GM12878 (cell line): ENCODE measurements around the gene REXO1. TPM values are rescaled to one million over a fixed set of nuclear protein-coding genes. Genes with fewer than 3 reads are reported as not detected.

Experiments used
- ATAC-seq: fragments of 200-7000 bp; cut with Tn5 transposase; 3 replicates; pipeline ENCODE4 v1.9.1; 2020; ENCODE audit warnings: mild to moderate bottlenecking, moderate library complexity
- BruUV-seq: library from RNA; stranded (reverse); fragments of 400-500 nt; replicated peaks from 2 replicates; lab custom pipeline; 2021; lab: Mats Ljungman, UMichigan
- CTCF ChIA-PET: fragments of 300-600 bp; sonication (Branson Sonifier 250); formaldehyde crosslinking; extraction: SDS; loops from one replicate; lab custom pipeline; 2021; ENCODE audit warnings: inconsistent platforms; lab: Yijun Ruan, JAX
- POLR2A ChIA-PET: fragments of 350-600 bp; formaldehyde crosslinking; extraction: SDS; loops from one replicate; lab custom pipeline; 2021; ENCODE audit warnings: inconsistent platforms; lab: Charles Lee
- RAD21 ChIA-PET: fragments of 300-600 bp; sonication (Branson Sonifier 250); formaldehyde crosslinking; loops from one replicate; lab custom pipeline; 2023; ENCODE audit warnings: antibody characterized with exemption; ENCODE audit not compliant: unreplicated experiment; lab: Charles Lee
- SMC1A ChIA-PET: fragments of 300-600 bp; sonication (Branson Sonifier 250); formaldehyde crosslinking; loops from one replicate; lab custom pipeline; 2023; ENCODE audit not compliant: unreplicated experiment, uncharacterized antibody; lab: Charles Lee
- DNase-seq: peaks from one replicate; pipeline ENCODE4 v3.0.0-alpha.2; 2011; ENCODE audit warnings: low read depth, low spot score
- FAIRE-seq: peaks from 3 replicates; lab custom pipeline; 2011; peaks lifted over from hg19 to GRCh38; lab: Jason Lieb, UNC
- H2AFZ ChIP-seq: 2 replicates; pipeline ENCODE4 v1.6.0; 2011; ENCODE audit warnings: low read depth, low read length, control low read depth; ENCODE audit not compliant: control insufficient read depth
- H3K27ac ChIP-seq: 2 replicates; pipeline ENCODE4 v1.5.1; 2011; ENCODE audit warnings: control low read depth; ENCODE audit not compliant: control insufficient read depth, insufficient read depth
- H3K27me3 ChIP-seq, 2 experiments: replicated peaks in 1 of 2; 2 replicates each; pipeline versions ENCODE4 v1.6.0 to v1.6.1; 2011; ENCODE audit warnings: low read length in 1 of 2; ENCODE audit not compliant: control insufficient read depth in 2 of 2, insufficient read depth in 2 of 2
- H3K36me3 ChIP-seq, 2 experiments: 2 replicates each; pipeline ENCODE4 v1.5.1; 2011; ENCODE audit warnings: low read length in 1 of 2; ENCODE audit not compliant: control insufficient read depth in 2 of 2, insufficient read depth in 2 of 2
- H3K4me1 ChIP-seq: 2 replicates; pipeline ENCODE4 v1.6.1; 2011; ENCODE audit warnings: mild to moderate bottlenecking, low read length, moderate library complexity, mixed read lengths; ENCODE audit not compliant: control insufficient read depth, insufficient read depth
- H3K4me2 ChIP-seq: 2 replicates; pipeline ENCODE4 v1.6.0; 2011; ENCODE audit warnings: control low read depth; ENCODE audit not compliant: control insufficient read depth, insufficient read depth
- H3K4me3 ChIP-seq: fragments of 200-600 bp; sonication (generic); 2 replicates; pipeline ENCODE4 v1.5.1; 2016
- H3K79me2 ChIP-seq: 2 replicates; pipeline ENCODE4 v1.6.0; 2011; ENCODE audit warnings: low read length; ENCODE audit not compliant: control insufficient read depth, insufficient read depth
- H3K9ac ChIP-seq: 2 replicates; pipeline ENCODE4 v1.8.0; 2011; ENCODE audit warnings: low read length, control low read depth, mixed read lengths; ENCODE audit not compliant: control insufficient read depth, insufficient read depth
- H3K9me3 ChIP-seq: replicated peaks from 3 replicates; pipeline ENCODE4 v1.5.1; 2011; ENCODE audit warnings: mild to moderate bottlenecking, low read length; ENCODE audit not compliant: control insufficient read depth, insufficient read depth
- H4K20me1 ChIP-seq: 2 replicates; pipeline ENCODE4 v1.6.0; 2011; ENCODE audit not compliant: control insufficient read depth, insufficient read depth
- ATF2 ChIP-seq: IDR thresholded peaks from 2 replicates; pipeline ENCODE4 v1.6.1; 2012; ENCODE audit warnings: low read length, inconsistent platforms
- BCL11A ChIP-seq: IDR thresholded peaks from 2 replicates; pipeline ENCODE4 v1.6.1; 2011; ENCODE audit warnings: low read depth, low read length
- KLF5 ChIP-seq: fragments of 450-650 bp; IDR thresholded peaks from 2 replicates; pipeline ENCODE4 v1.6.1; 2014; ENCODE audit warnings: mild to moderate bottlenecking; ENCODE audit not compliant: partially characterized antibody
- LARP7 ChIP-seq: fragments of 450-650 bp; IDR thresholded peaks from 2 replicates; pipeline ENCODE4 v1.6.1; 2017; ENCODE audit warnings: mild to moderate bottlenecking
- NFXL1 ChIP-seq: fragments of 450-650 bp; IDR thresholded peaks from 2 replicates; pipeline ENCODE4 v1.6.1; 2017; ENCODE audit warnings: antibody characterized with exemption, mild to moderate bottlenecking, borderline replicate concordance
- POLR2AphosphoS5 ChIP-seq: IDR thresholded peaks from 2 replicates; pipeline ENCODE4 v1.6.1; 2011; ENCODE audit warnings: mild to moderate bottlenecking, low read length, inconsistent platforms
- RAD21 ChIP-seq: IDR thresholded peaks from 2 replicates; pipeline ENCODE4 v1.6.1; 2011; ENCODE audit warnings: mild to moderate bottlenecking, low read depth, low read length, moderate library complexity; ENCODE audit not compliant: insufficient read depth
- RAD51 ChIP-seq: fragments of 450-650 bp; IDR thresholded peaks from 2 replicates; pipeline ENCODE4 v1.6.1; 2016; ENCODE audit warnings: moderate library complexity, mild to moderate bottlenecking, inconsistent platforms
- ZNF384 ChIP-seq: IDR thresholded peaks from 2 replicates; pipeline ENCODE4 v1.6.1; 2012; ENCODE audit warnings: low read depth, mild to moderate bottlenecking, low read length, improper control_type of control experiment, borderline replicate concordance
- WGBS: methylation state at CpG from one replicate; pipeline ENCODE4 v1.1.6; 2016; ENCODE audit warnings: low lambda C conversion rate; ENCODE audit not compliant: insufficient replicate concordance, insufficient coverage; ENCODE audit errors: missing lambda C conversion rate; 5-methylcytosine and 5-hydroxymethylcytosine counted together
- in situ Hi-C: fragments of 300-500 bp; cut with MboI; formaldehyde crosslinking; loops from 9 replicates; pipeline ENCODE4 v1.14.3; 2018; ENCODE audit warnings: mixed read lengths
- intact Hi-C: fragments of 100-400 bp; cut with micrococcal nuclease; formaldehyde crosslinking; loops from one replicate; pipeline ENCODE4 v1.14.2; 2022; ENCODE audit not compliant: unreplicated experiment
- polyA plus RNA-seq, 11 experiments: library from polyadenylated mRNA; depleted of rRNA in 4 of 11; unstranded in 6 of 11; stranded (reverse) in 5 of 11; fragments of >200 nt; fragmentation: Nextera tagmentation in 4 of 11; fragmentation: Illumina TruSeq in 1 of 11; extraction: Ambion mirVana in 4 of 11; extraction: Trizol in 1 of 11; gene quantifications; 1 replicate in 1 of 11; 2 replicates in 10 of 11; pipeline versions ENCODE4 v1.2.1 to v1.2.3, GENCODE V29; 2011 to 2016; ENCODE audit warnings: inconsistent platforms in 2 of 11, missing spikeins in 2 of 11, low read depth in 1 of 11
- total RNA-seq, 4 experiments: library from RNA; depleted of rRNA in 3 of 4; stranded (reverse); fragments of >200 nt in 3 of 4; fragmentation: Illumina TruSeq in 1 of 4; extraction: Trizol in 1 of 4; gene quantifications; 2 replicates each; pipeline versions ENCODE4 v1.2.1 to v1.2.3, GENCODE V29; 2013 to 2021
- TF ChIP-seq, protein P1 (sequence below): fragments of 450-650 bp; formaldehyde crosslinking; IDR thresholded peaks from 2 replicates; pipeline ENCODE4 v1.4.0; 2022; ENCODE audit warnings: mild to moderate bottlenecking, moderate library complexity
- TF ChIP-seq, protein P2 (sequence below): fragments of 450-650 bp; IDR thresholded peaks from 2 replicates; pipeline ENCODE4 v1.6.1; 2016; ENCODE audit warnings: mild to moderate bottlenecking

Gene REXO1
- total and polyA plus RNA-seq, 10 of the 15 experiments (the other 5 are each of a cell fraction or from before 2014, with no cell fraction given), result 0.03 to 45.2 (median 8.4) TPM

- in situ Hi-C loops (no loop called here), intact Hi-C loops (no loop called here)
- H3K4me3 ChIP-seq, result no peak overlapping the region
- H3K27ac ChIP-seq, result no peak overlapping the region
- ATAC-seq (no peak), DNase-seq (no peak), FAIRE-seq (no peak)
- H3K9ac ChIP-seq, result no peak overlapping the region
- BruUV-seq, result no TSS peak
- RAD21 ChIA-PET, result interaction anchor here (1.4 kb wide), 1 partner anchor 262 kb away, joined by 3 read pairs; no protein-coding TSS in a partner anchor
- H4K20me1 ChIP-seq, result no peaks in the 10 kb centered on the region
- H3K27me3 ChIP-seq, result no peaks in the 10 kb centered on the region
- no peaks in the 10 kb centered on the region for H3K36me3 ChIP-seq
- CTCF ChIA-PET, result no interaction called here
- H3K4me1 ChIP-seq, result no peaks in the 10 kb centered on the region
- TF ChIP-seq RAD51, result no peak
- TF ChIP-seq KLF5, result no peak
- no peak for TF ChIP-seq POLR2AphosphoS5
- TF ChIP-seq ZNF384, result no peak
- no peak for TF ChIP-seq NFXL1
- TF ChIP-seq, protein P1, sequence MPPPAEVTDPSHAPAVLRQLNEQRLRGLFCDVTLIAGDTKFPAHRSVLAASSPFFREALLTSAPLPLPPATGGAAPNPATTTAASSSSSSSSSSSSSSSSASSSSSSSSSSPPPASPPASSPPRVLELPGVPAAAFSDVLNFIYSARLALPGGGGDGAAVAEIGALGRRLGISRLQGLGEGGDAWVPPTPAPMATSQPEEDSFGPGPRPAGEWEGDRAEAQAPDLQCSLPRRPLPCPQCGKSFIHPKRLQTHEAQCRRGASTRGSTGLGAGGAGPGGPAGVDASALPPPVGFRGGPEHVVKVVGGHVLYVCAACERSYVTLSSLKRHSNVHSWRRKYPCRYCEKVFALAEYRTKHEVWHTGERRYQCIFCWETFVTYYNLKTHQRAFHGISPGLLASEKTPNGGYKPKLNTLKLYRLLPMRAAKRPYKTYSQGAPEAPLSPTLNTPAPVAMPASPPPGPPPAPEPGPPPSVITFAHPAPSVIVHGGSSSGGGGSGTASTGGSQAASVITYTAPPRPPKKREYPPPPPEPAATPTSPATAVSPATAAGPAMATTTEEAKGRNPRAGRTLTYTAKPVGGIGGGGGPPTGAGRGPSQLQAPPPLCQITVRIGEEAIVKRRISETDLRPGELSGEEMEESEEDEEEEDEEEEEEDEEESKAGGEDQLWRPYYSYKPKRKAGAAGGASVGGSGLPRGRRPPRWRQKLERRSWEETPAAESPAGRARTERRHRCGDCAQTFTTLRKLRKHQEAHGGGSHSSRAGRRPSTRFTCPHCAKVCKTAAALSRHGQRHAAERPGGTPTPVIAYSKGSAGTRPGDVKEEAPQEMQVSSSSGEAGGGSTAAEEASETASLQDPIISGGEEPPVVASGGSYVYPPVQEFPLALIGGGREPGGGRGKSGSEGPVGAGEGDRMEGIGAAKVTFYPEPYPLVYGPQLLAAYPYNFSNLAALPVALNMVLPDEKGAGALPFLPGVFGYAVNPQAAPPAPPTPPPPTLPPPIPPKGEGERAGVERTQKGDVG (CRISPR knock-in tag), result no peak
- no peak for TF ChIP-seq BCL11A
- no peak for TF ChIP-seq LARP7
- TF ChIP-seq, protein P2, sequence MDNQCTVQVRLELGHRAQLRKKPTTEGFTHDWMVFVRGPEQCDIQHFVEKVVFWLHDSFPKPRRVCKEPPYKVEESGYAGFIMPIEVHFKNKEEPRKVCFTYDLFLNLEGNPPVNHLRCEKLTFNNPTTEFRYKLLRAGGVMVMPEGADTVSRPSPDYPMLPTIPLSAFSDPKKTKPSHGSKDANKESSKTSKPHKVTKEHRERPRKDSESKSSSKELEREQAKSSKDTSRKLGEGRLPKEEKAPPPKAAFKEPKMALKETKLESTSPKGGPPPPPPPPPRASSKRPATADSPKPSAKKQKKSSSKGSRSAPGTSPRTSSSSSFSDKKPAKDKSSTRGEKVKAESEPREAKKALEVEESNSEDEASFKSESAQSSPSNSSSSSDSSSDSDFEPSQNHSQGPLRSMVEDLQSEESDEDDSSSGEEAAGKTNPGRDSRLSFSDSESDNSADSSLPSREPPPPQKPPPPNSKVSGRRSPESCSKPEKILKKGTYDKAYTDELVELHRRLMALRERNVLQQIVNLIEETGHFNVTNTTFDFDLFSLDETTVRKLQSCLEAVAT, result no peak
- TF ChIP-seq ATF2, result no peak
- TF ChIP-seq RAD21, result no peak
- SMC1A ChIA-PET, result no interaction called here
- 52% methylated on average over 29 of the region's 30 CpGs for WGBS
- H3K9me3 ChIP-seq, result no peaks in the 10 kb centered on the region
- no peak overlapping the region for H2AFZ ChIP-seq
- H3K4me2 ChIP-seq, result no peak overlapping the region
- POLR2A ChIA-PET, result no interaction called here
- no peaks in the 10 kb centered on the region for H3K79me2 ChIP-seq
These were observed 40.4 kb downstream of the REXO1 start for GRCh38 chr19:1807695-1808394.
